GM19395 (cell line): ENCODE results near the gene CDH23.

ENCODE experiments used
- ATAC-seq: cut with Tn5 transposase; IDR thresholded peaks from one replicate; pipeline ENCODE4 v1.9.1; 2021; ENCODE audit warnings: mild to moderate bottlenecking, moderate library complexity; ENCODE audit not compliant: unreplicated experiment

The CDH23 gene

DNA sequence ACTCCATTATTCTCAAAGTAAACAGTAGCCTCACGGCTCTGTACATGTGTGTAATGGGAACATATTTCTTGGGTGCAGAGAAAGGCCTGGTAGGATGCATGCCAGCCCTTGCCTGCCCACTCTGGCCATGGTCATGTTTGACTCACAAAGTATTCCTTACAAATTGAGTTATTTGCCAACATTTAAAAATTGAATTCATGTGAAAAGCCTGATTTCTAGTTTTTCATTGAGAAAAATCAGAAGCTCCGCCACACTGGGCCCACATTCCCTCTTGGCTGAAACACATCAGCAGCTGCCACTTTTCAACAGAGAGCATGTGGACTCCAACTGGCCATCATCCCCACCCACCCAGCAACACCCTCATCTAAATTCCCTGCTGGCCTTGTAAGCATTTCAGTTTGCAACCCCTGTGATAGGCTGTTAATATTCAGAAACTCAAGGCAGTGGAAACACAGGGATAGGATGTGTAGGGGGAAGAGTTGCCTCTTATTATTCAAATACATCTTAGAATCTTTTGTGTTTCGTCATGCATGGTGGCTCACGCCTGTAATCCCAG lies 40.9 kb downstream of the CDH23 start:
- ATAC-seq = no peak

DNA sequence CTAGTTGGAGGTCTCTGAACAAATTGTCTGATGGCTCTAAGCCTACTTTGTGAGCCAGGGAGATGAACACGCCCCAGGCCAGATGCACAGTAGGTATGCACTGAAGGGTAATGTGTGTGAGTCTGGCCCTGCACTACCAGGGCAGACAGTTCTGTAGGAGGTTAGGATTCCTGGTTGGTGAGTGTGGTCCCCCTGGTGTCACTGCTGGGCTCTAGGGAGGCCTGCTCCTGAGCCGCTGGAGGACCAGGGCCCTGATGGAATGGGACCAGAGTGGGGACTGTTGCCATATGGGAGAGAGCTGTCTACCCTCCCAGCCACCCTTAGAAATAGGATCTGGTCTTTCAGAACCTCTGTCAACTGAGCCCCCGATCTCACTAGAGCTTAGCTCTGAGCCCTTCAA lies 42.0 kb downstream of the CDH23 start:
- no peak for ATAC-seq

DNA sequence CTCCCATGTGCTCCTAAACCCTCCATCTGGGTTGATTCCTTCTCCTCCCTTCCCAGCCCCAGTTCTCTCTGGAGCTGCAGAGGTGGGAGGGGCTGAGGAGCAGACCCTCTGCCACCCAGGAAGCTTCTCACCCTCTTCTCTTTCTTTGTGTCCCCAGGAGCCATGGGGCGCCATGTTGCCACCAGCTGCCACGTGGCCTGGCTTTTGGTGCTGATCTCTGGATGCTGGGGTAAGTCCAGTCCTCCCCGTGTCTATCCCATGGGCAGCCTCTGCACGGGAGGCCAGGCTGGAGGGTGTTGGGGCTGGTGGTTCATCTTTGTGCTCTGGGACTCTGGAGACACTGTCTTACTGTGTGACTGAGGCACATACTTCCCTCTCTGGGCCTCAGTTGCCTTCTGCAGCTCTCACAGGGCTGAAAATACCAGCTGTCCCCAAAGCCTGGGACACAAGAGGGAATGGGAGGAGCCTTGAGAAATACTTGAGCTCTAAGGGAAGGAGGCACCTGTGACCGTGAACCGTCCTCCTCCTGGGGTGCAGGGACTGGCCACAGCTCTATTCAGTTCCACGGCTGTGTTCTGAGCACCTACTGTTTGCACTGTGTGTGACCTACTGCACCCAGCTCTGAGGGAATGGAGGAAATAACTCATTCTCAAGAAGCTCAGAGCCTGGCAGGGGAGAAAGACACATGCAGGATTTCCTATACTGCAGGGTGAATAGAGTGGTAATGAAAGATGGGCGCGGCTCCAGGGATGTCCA lies 43.1 kb downstream of the CDH23 start:
- ATAC-seq = no peak

DNA sequence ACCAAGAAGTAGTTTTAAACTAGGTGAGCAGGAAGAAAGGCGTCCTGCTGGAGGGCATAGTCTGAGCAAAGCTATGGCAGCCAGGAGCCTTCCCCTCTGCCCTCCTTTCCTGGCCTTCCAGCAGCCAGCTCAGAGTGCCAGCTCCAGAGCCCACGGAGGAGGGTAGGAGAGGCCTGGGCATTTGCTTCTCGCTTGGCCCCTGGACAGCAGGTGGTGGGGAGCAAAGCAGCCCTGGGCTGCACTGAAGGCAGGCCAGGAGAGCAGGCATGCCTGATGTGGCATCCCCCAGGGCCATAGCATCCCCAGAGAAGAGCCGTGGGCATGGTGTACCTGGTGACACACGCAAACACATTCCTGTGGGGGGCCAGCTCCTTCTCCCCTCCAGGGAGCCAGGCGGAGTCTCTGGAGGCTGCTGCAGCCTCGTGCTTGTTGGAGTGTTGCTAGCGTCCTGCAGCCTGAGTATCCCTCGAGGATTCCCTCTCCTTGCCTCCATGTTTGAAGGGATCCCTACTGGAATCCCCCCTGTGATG lies 43.9 kb downstream of the CDH23 start:
- ATAC-seq = no peak

DNA sequence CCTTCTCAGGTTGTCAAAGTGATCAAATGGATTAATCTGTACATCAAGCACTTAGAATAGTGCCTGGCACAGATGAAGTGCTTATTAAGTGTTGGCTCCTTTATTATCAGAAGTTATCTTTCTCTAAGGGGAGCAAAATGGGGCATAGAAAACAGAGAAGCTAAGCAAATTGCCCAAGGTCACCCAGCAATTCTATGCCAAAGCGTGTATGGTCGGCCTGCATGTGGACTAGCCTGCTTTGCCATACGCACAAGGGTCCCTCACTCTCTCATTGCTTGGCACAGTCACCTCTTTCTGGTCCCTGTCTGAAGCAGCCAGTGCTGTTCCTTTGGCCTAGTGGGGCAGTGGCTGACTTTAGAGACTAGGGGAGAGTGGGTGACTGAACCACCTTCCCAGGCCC lies 45.3 kb downstream of the CDH23 start:
- ATAC-seq = no peak

DNA sequence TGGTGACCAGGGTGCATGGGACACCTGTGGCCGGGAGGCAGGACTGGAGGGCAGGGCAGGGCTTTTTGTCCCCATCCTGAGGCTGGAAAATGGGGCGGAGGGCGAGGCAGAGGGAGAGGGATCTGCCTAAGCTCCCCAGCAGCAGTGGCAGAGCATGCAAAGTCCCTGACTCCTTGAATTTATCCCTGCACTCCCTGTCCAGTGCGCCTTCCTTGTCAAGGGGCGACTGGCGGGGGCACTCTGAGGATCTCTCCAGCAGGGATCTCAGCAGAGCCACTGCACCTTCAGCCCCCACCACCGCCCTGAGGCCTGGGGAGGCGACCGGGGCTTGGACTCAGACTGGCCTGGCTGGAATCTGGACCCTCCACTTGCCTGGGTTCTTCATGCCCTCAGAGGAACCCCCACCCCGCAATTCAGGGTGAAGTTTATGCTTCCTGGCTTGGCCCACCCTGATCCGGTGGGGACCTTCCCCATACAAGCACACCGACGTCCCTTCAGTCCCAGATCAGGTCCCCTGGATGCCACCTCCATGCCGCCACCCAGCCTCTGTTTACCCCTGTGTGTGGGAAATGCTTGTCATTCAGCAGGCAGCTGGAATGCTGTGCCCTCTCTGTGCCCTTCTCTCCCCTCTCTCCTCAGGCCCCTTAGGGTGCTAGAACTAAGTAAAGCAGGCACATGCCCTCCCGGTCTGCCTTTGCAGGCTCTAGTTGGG lies 46.3 kb downstream of the CDH23 start:
- ATAC-seq = no peak

DNA sequence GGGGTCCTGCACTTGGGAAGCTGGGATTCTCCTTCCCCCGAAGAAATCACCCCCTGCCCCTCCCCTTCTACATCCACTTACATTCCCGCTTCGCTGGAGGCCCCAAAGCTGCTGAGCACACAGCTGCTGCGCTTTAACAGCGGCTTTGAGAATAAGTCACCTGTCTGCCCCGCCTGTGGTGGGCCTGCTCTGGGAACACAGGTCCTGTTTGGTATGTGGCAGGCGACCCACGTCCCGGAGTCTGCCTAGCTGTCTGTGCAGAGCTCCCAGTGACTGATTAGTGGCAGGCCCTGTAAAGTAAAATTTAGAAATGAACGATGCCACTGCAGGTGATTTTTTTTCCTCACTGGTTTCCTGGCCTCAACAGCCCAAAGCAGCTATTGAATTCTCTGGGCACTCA lies 47.0 kb downstream of the CDH23 start:
- no peak for ATAC-seq

DNA sequence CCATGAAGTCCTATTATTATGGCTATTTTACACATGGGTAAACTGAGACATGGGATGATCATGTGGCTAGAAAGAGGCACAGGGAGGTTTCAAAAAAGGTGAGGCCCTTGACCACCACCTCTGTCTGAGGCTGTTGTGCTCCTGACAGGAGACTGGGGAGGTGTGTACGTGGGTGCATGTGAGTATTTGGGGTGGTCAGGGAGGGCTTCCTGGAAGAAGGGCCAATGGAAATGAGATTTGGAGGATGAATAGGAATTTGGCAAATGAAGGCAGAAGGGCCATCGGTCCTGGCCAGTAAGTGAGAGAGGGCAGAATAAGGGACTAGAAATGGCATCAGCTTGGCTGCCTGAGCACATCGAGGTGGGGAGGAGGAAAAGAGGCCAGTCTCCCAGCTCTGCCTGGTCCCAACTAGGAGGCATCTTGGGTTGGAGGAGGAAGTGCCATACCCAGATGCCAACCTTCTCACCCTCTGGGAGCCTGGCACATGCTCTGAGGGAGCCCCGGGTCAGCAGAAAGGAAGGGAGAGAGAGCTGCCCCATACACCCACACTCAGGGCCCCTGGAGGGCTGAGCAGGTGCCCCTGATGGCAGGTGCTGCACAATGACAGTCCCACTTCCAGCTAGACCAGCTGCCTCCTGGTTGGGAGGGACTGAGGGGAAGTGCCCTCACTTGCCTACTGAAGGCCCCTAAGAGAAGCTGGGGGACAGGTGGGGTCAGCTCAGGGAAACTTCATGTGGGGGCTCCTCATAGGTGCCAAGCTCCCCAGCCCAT lies 47.7 kb downstream of the CDH23 start:
- ATAC-seq = no peak

DNA sequence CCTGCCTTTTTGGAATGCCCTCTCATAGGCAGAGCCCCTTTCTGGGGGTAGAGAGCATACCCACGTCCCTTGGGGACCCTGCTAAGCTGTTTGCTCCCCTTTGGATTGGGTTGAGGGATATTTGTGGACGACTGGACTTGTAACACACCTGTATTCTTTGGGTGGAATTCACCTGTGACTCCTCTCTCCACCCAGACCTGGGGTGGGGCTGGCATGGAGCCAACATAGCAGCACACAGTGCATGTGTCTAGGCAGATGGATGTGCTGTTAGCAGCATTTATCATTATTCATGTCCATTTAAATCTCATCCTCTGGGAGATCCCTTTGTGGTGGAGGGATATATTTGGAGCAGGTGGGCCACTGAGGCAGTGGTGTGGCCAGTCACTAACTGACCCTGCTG lies 51.0 kb downstream of the CDH23 start:
- no peak for ATAC-seq

DNA sequence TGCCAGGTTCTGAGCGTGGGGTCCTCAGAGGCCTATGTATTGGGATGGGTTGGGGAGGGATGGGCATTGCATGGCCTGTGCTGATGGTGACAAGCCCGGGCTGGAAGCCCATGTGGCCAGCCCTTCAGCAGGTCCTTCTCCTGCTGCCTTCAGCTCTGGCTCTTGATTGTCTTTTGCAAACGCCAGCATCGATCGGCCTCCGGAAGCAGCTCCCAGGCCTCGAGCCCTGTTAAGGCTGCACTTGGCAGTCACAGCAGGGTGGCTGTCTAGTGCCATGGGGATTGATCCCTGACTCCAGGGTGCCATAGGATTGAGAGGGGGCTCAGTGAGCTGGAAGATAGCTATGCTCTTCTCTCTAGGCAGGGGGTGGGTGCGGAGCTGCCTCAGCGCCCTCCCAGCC lies 51.4 kb downstream of the CDH23 start:
- ATAC-seq = no peak

DNA sequence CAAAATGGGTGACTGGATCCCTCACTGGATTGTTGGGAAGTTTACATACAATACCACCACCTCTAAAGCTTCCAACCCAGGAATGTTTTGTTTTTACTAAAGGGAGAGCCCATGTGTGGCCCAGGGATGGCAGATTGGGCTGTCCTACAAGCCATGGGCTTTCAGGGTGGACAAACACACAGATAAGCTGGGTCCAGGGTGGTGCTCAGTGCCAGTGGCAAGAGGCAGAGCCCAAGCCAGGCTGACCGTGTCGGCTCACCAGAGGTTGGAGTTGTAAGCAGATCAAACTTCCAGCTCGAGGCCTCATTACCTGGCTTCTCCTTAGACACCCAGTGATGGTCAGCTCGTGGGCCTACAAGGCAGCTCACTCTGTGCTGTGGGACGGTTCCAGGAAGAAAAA lies 52.3 kb downstream of the CDH23 start:
- ATAC-seq = no peak

DNA sequence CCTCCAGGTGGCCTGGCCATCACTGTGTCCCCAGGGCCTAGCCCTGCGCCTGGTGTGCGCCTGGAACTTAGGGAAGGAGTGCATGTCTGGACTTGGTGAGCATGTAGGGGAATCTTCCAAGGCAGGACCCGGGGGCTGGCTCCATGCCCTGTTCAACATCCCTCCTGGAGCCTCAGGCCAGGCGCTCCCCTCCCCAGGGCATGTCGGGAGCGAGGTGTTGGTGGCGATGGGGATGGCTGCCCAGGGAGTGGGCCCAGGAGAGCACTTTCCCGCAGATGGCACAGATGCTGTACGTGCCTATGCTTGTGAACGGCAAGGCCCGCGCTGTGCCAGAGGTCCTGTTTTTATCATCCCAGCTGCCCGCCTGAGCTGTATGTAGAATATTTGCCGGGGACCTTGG lies 55.0 kb downstream of the CDH23 start:
- ATAC-seq = no peak

DNA sequence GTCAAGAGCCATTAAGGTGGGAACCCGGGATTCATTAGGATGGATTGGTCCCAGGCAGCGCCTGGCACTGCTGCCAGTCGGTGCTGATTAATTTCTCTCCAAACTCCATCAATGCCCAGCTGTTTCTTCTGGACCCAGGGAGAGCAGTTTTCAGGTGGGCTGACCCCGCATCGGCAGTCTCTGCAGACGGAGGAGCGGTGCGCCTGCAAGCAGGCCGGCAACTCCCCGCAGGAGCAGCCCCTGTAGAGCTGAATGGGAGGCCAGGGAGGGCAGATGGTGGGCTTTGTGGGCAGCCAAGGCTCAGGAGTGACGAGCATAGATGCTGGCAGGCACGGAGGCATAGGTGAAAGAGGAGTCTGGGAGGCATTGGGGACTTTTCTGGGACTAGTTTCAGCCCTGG lies 56.5 kb downstream of the CDH23 start:
- ATAC-seq = no peak

DNA sequence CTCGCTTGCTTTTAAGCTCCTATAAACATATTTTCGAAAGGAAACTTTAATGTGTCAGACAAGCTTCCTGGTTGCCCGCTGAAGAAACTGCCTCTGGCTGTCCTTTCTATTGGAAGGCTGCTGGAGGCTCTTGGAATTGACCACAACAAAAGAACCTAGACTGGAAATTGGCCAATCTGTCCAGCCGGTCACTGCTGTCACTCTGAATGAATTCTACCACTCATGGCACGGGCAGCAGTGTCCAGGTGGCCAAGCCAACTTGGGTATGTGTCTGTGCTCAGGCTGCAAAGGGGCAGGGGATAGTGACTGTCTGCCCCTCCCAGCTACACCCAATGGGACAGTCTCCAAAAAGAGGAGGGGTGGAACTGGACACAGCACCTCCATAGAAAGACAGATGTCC lies 57.6 kb downstream of the CDH23 start:
- ATAC-seq = no peak

DNA sequence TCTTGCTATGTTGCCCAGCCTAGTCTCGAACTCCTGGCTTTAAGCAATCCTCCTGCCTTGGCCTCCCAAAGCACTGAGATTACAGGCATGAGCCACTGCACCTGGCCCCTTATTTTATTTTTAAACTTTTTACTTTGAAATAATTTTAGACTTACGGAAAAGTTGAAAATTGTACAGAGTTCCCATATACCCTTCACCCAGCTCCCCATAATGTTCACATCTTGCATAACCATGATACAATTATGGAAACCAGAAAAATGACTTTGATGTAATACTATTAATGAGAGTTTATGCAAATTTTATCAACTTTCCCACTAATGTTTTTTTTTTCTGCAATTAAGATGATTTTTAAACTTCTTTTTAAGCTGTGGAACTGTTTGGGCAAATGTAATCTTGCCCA lies 58.3 kb downstream of the CDH23 start:
- ATAC-seq = no peak

DNA sequence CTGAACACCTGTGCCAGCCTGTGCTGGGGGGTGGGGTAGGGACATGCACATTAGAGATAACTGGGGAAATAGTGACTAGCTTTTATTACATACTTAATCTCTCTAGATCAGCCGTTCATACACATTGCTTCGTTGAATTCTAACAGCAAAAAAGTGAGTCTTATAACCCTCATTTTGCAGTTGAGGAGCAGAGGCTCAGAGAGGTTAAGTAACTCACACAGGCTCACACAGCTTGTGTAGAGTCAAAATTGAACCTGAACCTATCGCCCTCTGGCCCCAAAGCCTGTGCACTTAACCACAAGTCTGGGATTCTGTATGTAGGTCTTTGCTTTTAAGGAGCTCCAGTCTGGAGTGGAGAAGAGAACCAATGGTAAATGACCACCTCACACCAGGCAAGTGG lies 59.9 kb downstream of the CDH23 start:
- no peak for ATAC-seq

DNA sequence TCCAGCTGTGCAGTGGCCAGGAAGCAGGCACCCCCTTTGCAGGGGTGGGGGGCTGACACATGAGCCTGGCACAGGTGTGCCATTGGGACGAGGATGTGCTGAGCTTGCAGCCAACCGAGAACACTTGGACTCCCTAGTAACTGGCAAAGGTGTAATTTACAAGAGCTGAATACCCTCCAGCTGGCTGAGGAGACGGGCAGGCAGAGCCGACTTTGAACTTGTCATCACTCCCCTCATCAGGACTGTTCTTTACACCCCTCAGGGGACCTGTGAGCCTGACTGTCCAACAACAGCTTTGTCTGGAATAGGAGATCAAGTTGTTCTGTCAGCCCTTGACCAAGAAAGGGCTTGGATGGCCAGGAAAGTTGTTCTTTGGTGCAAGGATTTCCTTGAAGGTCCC lies 61.2 kb downstream of the CDH23 start:
- ATAC-seq = no peak

DNA sequence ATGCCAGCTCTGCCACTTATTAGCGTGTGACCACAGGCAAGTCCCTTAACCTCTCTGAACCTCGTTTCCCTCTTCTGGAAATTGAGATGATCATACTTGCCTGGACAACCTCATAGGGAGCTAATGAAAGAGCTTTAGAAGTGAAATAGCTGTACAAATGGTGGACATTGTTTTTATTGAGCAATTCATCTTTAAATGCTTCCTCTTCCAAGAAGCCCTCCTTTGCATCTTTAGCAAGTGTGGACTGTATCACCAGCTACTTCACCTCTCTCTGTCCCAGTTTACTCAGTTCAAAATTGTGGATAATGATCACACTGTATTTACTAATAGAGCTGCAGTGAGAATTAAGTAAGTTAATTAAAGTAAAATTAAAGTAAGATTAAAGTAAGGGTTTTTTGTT lies 61.7 kb downstream of the CDH23 start:
- no peak for ATAC-seq

DNA sequence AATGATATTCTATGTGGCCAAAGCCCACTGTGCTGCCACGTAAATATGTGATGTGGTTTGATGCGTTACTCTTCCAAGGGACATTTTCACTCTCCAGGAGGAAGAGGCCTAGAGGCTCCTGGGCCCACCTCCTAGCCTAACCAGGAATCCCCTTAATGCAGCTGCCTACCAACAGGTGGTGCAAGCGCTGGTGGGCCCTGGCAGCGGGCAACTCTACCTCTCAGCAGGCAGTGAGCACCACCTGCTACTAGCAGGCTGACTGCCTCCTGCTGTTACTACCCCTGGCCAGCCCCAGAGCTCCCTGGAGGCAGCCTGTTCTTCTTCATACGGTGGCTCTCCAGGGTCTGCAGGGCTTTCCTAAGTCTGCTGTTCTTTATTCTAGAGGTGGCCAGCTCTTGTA lies 62.8 kb downstream of the CDH23 start:
- no peak for ATAC-seq

DNA sequence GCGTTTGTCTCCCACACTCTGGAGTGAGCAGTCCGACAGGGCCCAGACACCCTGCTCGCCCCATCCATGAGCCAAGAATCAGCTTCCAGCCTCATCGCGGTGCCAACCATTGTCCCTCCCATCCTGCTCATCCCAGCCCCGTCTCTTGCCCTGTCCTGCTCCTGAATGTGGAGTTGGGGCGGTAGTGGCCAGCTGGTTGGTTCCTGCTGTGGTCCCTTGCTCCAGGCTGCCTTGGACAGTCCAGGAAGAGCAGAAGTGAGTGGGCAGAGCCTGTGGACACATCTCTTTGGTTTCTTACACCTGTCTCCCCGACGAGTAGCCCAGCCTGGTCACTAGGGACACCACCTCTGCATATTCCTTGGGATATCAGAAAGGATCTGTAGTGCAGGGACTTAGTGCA lies 63.9 kb downstream of the CDH23 start:
- ATAC-seq = no peak

DNA sequence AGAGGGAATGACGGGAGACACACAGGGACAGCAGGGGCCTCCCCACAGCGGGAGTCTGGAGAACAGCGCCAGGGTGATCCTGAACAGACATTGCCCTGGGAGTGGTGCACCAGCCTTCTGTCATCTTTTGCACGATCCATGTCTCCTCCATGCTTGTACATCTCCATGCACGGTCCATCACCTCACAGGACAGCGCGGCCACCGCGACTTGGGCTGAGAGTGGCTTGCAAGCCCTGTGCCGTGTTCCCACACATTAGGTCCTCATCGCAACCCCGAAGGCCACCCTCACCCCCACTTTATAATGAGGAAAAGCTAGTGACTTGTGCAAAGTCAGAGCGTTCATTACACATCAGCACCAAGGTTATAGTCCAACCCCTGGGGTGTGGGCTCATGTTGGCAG lies 64.7 kb downstream of the CDH23 start:
- no peak for ATAC-seq
